Stimulated activated naive CD8-positive, alpha-beta T cell treated with anti-CD3 and anti-CD28 coated beads, Interleukin-15, Interleukin-2, amounts not matched to agents 100 ng/mL and 50 ng/mL, for 24 hours (primary cell): ENCODE results near the gene SSTR3.

Experiments used
- H3K27ac Mint-ChIP-seq: one replicate; pipeline ENCODE4 v1.8.0; 2021; ENCODE audit warnings: mild to moderate bottlenecking, mixed read lengths
- H3K27me3 Mint-ChIP-seq: one replicate; pipeline ENCODE4 v1.8.0; 2021; ENCODE audit warnings: mixed read lengths
- H3K36me3 Mint-ChIP-seq: one replicate; pipeline ENCODE4 v1.8.0; 2021; ENCODE audit warnings: low read depth, mixed read lengths
- H3K4me1 Mint-ChIP-seq: one replicate; pipeline ENCODE4 v1.8.0; 2021; ENCODE audit warnings: low read depth, mixed read lengths
- H3K4me3 Mint-ChIP-seq: one replicate; pipeline ENCODE4 v1.8.0; 2021; ENCODE audit warnings: mild to moderate bottlenecking, mixed read lengths
- H3K9me3 Mint-ChIP-seq: one replicate; pipeline ENCODE4 v1.8.0; 2021; ENCODE audit warnings: mixed read lengths

Gene SSTR3

DNA sequence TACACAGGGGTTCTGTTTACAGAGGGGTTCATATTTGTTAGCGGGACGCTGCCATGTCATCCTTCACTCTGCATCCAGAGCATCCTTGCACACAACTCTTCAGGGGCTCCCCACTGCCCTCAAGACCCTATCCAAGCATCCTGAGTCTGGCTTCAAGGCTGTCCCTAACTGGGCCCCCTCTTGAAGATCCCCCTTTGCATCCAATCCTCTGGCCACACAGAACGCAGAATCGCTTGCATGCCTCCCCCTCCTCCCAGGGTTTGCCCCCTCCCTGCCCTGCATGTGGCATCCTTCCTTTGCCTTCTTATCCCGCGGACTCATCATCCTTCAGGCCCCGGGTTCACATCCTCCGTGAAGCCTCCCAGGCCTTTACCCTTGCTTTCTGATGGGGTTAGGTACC, 42.9 kb downstream of the SSTR3 start:
- no peak overlapping the region for H3K4me3 Mint-ChIP-seq
- H3K9me3 Mint-ChIP-seq, result no peaks in the 10 kb centered on the region
- H3K27me3 Mint-ChIP-seq, result no peaks in the 10 kb centered on the region
- H3K4me1 Mint-ChIP-seq, result peaks cover 59% of the 10 kb centered on the region
- peaks cover under 1% of the 10 kb centered on the region for H3K36me3 Mint-ChIP-seq
- peak overlapping the region; percentile 67 for H3K27ac Mint-ChIP-seq

GRCh38 chr22:37167981-37168647, 44.2 kb downstream of the SSTR3 start:
- Mint-ChIP-seq H3K27me3 (no peaks in the 10 kb centered on the region), H3K4me3 (peak overlapping the region; percentile 69), H3K4me1 (peaks cover 72% of the 10 kb centered on the region), H3K27ac (peak overlapping the region; percentile 76), H3K9me3 (no peaks in the 10 kb centered on the region), H3K36me3 (no peaks in the 10 kb centered on the region)

- Mint-ChIP-seq H3K4me3 (peak overlapping the region; percentile 69), H3K36me3 (no peaks in the 10 kb centered on the region), H3K27me3 (no peaks in the 10 kb centered on the region), H3K9me3 (no peaks in the 10 kb centered on the region), H3K4me1 (peaks cover 79% of the 10 kb centered on the region), H3K27ac (peak overlapping the region; percentile 76)
These were observed 44.9 kb downstream of the SSTR3 start for GRCh38 chr22:37167176-37167980.

GRCh38 chr22:37166675-37167066, 45.6 kb downstream of the SSTR3 start:
- H3K36me3 Mint-ChIP-seq, result no peaks in the 10 kb centered on the region
- H3K9me3 Mint-ChIP-seq, result no peaks in the 10 kb centered on the region
- no peaks in the 10 kb centered on the region for H3K27me3 Mint-ChIP-seq
- H3K27ac Mint-ChIP-seq, result peak overlapping the region; percentile 76
- peak overlapping the region; percentile 69 for H3K4me3 Mint-ChIP-seq
- H3K4me1 Mint-ChIP-seq, result peaks cover 86% of the 10 kb centered on the region

- Mint-ChIP-seq H3K36me3 (no peaks in the 10 kb centered on the region), H3K4me3 (peak overlapping the region; percentile 69), H3K27ac (peak overlapping the region; percentile 76), H3K4me1 (peaks cover 92% of the 10 kb centered on the region), H3K9me3 (no peaks in the 10 kb centered on the region), H3K27me3 (no peaks in the 10 kb centered on the region)
These were observed 46.2 kb downstream of the SSTR3 start for GRCh38 chr22:37165940-37166674.

- no peak overlapping the region for H3K4me3 Mint-ChIP-seq
- no peaks in the 10 kb centered on the region for H3K36me3 Mint-ChIP-seq
- no peaks in the 10 kb centered on the region for H3K27me3 Mint-ChIP-seq
- peak overlapping the region; percentile 98 for H3K27ac Mint-ChIP-seq
- H3K4me1 Mint-ChIP-seq, result peaks cover 99% of the 10 kb centered on the region
- H3K9me3 Mint-ChIP-seq, result no peaks in the 10 kb centered on the region
These were observed 47.2 kb downstream of the SSTR3 start for GRCh38 chr22:37165066-37165465.

GRCh38 chr22:37164505-37164887, 47.8 kb downstream of the SSTR3 start:
- no peaks in the 10 kb centered on the region for H3K27me3 Mint-ChIP-seq
- H3K9me3 Mint-ChIP-seq, result no peaks in the 10 kb centered on the region
- no peaks in the 10 kb centered on the region for H3K36me3 Mint-ChIP-seq
- H3K4me3 Mint-ChIP-seq, result no peak overlapping the region
- H3K4me1 Mint-ChIP-seq, result peaks cover 95% of the 10 kb centered on the region
- H3K27ac Mint-ChIP-seq, result peak overlapping the region; percentile 98

GRCh38 chr22:37163575-37164504, 48.4 kb downstream of the SSTR3 start:
- Mint-ChIP-seq H3K27me3 (no peaks in the 10 kb centered on the region), H3K9me3 (no peaks in the 10 kb centered on the region), H3K36me3 (no peaks in the 10 kb centered on the region), H3K27ac (peak overlapping the region; percentile 98), H3K4me3 (peak overlapping the region; percentile 72), H3K4me1 (peaks cover 95% of the 10 kb centered on the region)

DNA sequence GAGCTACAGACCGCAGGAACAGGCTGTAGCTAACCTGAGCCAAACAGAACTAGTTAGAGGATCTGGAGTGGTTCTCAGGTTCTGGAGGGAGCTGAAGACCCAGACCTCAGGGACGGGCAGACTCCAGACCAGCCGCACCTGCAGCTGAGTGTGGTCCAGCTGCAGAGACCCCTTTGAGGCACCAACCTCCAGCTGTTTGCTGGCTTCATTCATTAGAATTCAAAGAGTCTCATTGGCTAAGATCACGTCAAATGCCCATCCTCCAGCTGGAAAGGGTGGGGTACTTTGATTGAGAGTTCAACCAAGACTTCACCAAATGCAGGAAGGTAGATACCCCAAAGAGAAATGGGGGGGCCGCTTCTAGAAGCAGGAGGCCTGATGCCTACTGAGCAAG, 49.2 kb downstream of the SSTR3 start:
- H3K9me3 Mint-ChIP-seq, result no peaks in the 10 kb centered on the region
- H3K4me3 Mint-ChIP-seq, result peak overlapping the region; percentile 72
- H3K36me3 Mint-ChIP-seq, result no peaks in the 10 kb centered on the region
- H3K4me1 Mint-ChIP-seq, result peaks cover 95% of the 10 kb centered on the region
- peak overlapping the region; percentile 98 for H3K27ac Mint-ChIP-seq
- H3K27me3 Mint-ChIP-seq, result peaks cover under 1% of the 10 kb centered on the region

GRCh38 chr22:37162221-37163095, 49.8 kb downstream of the SSTR3 start:
- peaks cover 95% of the 10 kb centered on the region for H3K4me1 Mint-ChIP-seq
- H3K36me3 Mint-ChIP-seq, result no peaks in the 10 kb centered on the region
- H3K4me3 Mint-ChIP-seq, result peak overlapping the region; percentile 72
- peaks cover 5% of the 10 kb centered on the region for H3K27me3 Mint-ChIP-seq
- peak overlapping the region; percentile 98 for H3K27ac Mint-ChIP-seq
- H3K9me3 Mint-ChIP-seq, result no peaks in the 10 kb centered on the region

DNA sequence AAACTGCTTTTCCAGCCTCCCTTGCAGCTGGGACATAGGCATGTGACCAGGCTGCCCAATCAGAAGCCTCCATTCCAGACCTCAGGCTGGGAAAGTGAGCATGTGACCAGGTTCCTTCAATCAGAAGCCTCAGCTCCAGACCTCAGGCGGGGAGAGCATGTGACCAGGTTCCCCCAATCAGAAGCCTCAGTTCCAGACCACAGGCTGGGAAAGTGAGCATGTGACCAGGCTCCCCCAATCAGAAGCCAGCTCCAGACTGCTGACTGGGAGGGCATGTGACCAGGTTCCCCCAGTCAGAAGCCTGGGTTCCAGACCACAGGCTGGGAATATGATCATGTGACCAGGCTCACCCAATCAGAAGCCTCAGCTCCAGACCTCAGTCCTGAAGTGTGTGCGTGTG, 50.8 kb downstream of the SSTR3 start:
- H3K27ac Mint-ChIP-seq, result peak overlapping the region; percentile 98
- H3K4me1 Mint-ChIP-seq, result peaks cover 95% of the 10 kb centered on the region
- H3K9me3 Mint-ChIP-seq, result no peaks in the 10 kb centered on the region
- H3K4me3 Mint-ChIP-seq, result peak overlapping the region; percentile 72
- peaks cover 7% of the 10 kb centered on the region for H3K27me3 Mint-ChIP-seq
- no peaks in the 10 kb centered on the region for H3K36me3 Mint-ChIP-seq

- Mint-ChIP-seq H3K4me1 (peaks cover 94% of the 10 kb centered on the region), H3K27me3 (peaks cover 7% of the 10 kb centered on the region), H3K9me3 (no peaks in the 10 kb centered on the region), H3K27ac (no peak overlapping the region), H3K36me3 (no peaks in the 10 kb centered on the region), H3K4me3 (no peak overlapping the region)
These were observed 52.2 kb downstream of the SSTR3 start for GRCh38 chr22:37160027-37160426.

- no peaks in the 10 kb centered on the region for H3K36me3 Mint-ChIP-seq
- no peaks in the 10 kb centered on the region for H3K9me3 Mint-ChIP-seq
- H3K27ac Mint-ChIP-seq, result no peak overlapping the region
- H3K27me3 Mint-ChIP-seq, result peaks cover 7% of the 10 kb centered on the region
- peaks cover 88% of the 10 kb centered on the region for H3K4me1 Mint-ChIP-seq
- H3K4me3 Mint-ChIP-seq, result no peak overlapping the region
These were observed 53.4 kb downstream of the SSTR3 start for GRCh38 chr22:37158963-37159290.
